H1 (cell line): ENCODE data around the gene RNU6-7. TPM values are rescaled to one million over a fixed set of nuclear protein-coding genes. Genes with fewer than 3 reads are reported as not detected.

Source experiments
- CTCF ChIA-PET: fragments of 300-600 bp; sonication (Branson Sonifier 250); formaldehyde crosslinking; loops from one replicate; lab custom pipeline; 2021; ENCODE audit not compliant: partially characterized antibody; lab: Charles Lee
- POLR2A ChIA-PET: fragments of 300-600 bp; sonication (Branson Sonifier 250); formaldehyde crosslinking; loops from one replicate; lab custom pipeline; 2021; ENCODE audit warnings: inconsistent platforms; ENCODE audit not compliant: partially characterized antibody; lab: Charles Lee
- DNase-seq, 2 experiments: peaks; one replicate each; pipeline versions ENCODE4 v3.0.0 to v3.0.0-alpha.2; 2010 to 2022; ENCODE audit warnings: low spot score in 2 of 2, low read depth in 1 of 2, mixed read lengths in 1 of 2
- FAIRE-seq: peaks from 2 replicates; lab custom pipeline; 2011; peaks lifted over from hg19 to GRCh38; lab: Jason Lieb, UNC
- H2AFZ ChIP-seq: 2 replicates; pipeline ENCODE4 v1.8.1; 2012; ENCODE audit warnings: low read length, inconsistent platforms
- H2AK5ac ChIP-seq: 2 replicates; pipeline ENCODE4 v1.6.1; 2013; ENCODE audit warnings: low read depth, low read length
- H2BK120ac ChIP-seq: replicated peaks from 2 replicates; pipeline ENCODE3; 2013; ENCODE audit warnings: low read depth, low read length, inconsistent platforms
- H2BK12ac ChIP-seq: 2 replicates; pipeline ENCODE4 v1.6.1; 2013; ENCODE audit warnings: low read depth, low read length
- H2BK15ac ChIP-seq: 2 replicates; pipeline ENCODE4 v1.6.1; 2013; ENCODE audit warnings: low read length
- H2BK20ac ChIP-seq: 2 replicates; pipeline ENCODE4 v1.6.1; 2013; ENCODE audit warnings: low read length
- H2BK5ac ChIP-seq: 2 replicates; pipeline ENCODE4 v1.6.1; 2013; ENCODE audit warnings: low read depth, low read length
- H3K14ac ChIP-seq: 2 replicates; pipeline ENCODE4 v1.6.1; 2013; ENCODE audit warnings: inconsistent platforms; ENCODE audit not compliant: insufficient read length
- H3K18ac ChIP-seq: 2 replicates; pipeline ENCODE4 v1.6.1; 2013; ENCODE audit warnings: low read length; ENCODE audit errors: extremely low read depth
- H3K23ac ChIP-seq: 2 replicates; pipeline ENCODE4 v1.6.1; 2013; ENCODE audit warnings: inconsistent platforms; ENCODE audit not compliant: insufficient read length
- H3K23me2 ChIP-seq: 2 replicates; pipeline ENCODE4 v1.6.1; 2013; ENCODE audit warnings: low read depth, low read length
- H3K27ac ChIP-seq: 2 replicates; pipeline ENCODE4 v1.6.1; 2011; ENCODE audit warnings: low read depth, low read length, inconsistent platforms
- H3K27me3 ChIP-seq, 4 experiments: replicated peaks in 1 of 4; 1 replicate in 1 of 4; 2 replicates in 3 of 4; pipeline versions ENCODE4 v1.6.1 to v1.8.1; 2011 to 2013; ENCODE audit warnings: low read length in 3 of 4, mild to moderate bottlenecking in 3 of 4, inconsistent platforms in 2 of 4, mixed read lengths in 2 of 4, moderate library complexity in 1 of 4; ENCODE audit not compliant: control insufficient read depth in 3 of 4, insufficient read depth in 3 of 4; ENCODE audit errors: extremely low read depth in 1 of 4
- H3K36me3 ChIP-seq, 4 experiments: 2 replicates each; pipeline versions ENCODE4 v1.6.1 to v1.8.1; 2011 to 2013; ENCODE audit warnings: mild to moderate bottlenecking in 4 of 4, low read length in 3 of 4, moderate library complexity in 2 of 4, control low read depth in 1 of 4, inconsistent platforms in 1 of 4; ENCODE audit not compliant: insufficient read depth in 4 of 4, control insufficient read depth in 2 of 4
- H3K4ac ChIP-seq: replicated peaks from 2 replicates; pipeline ENCODE3; 2013; ENCODE audit warnings: low read length, low read depth, mixed read lengths, inconsistent platforms; ENCODE audit not compliant: insufficient read length
- H3K4me1 ChIP-seq, 4 experiments: replicated peaks in 1 of 4; 1 replicate in 1 of 4; 2 replicates in 3 of 4; pipeline versions ENCODE4 v1.6.1 to v1.8.1; 2011 to 2013; ENCODE audit warnings: low read length in 3 of 4, inconsistent platforms in 2 of 4, mixed read lengths in 1 of 4; ENCODE audit not compliant: insufficient read depth in 4 of 4, control insufficient read depth in 3 of 4
- H3K4me2 ChIP-seq, 2 experiments: 2 replicates each; pipeline versions ENCODE4 v1.6.1 to v1.8.1; 2011 to 2013; ENCODE audit warnings: low read depth in 2 of 2, low read length in 2 of 2, control low read depth in 1 of 2, inconsistent platforms in 1 of 2, mild to moderate bottlenecking in 1 of 2; ENCODE audit not compliant: insufficient read depth in 1 of 2
- H3K4me3 ChIP-seq, 4 experiments: fragments of 200-600, 300-600 bp in 1 of 4; sonication (generic), shearing (Covaris generic), sonication (Bioruptor Twin) in 1 of 4; 2 replicates each; pipeline versions ENCODE4 v1.5.1 to v1.8.1; 2011 to 2016; ENCODE audit warnings: low read length in 4 of 4, low read depth in 3 of 4, control low read depth in 2 of 4, inconsistent platforms in 2 of 4, mild to moderate bottlenecking in 2 of 4, mixed read lengths in 1 of 4, moderate library complexity in 1 of 4; ENCODE audit not compliant: insufficient read depth in 2 of 4; ENCODE audit errors: extremely low read depth in 1 of 4
- H3K56ac ChIP-seq: replicated peaks from 2 replicates; pipeline ENCODE3; 2013; ENCODE audit warnings: low read depth, mild to moderate bottlenecking, mixed read lengths, low read length, inconsistent platforms; ENCODE audit not compliant: insufficient read length
- H3K79me1 ChIP-seq: 2 replicates; pipeline ENCODE4 v1.6.1; 2013; ENCODE audit warnings: low read depth, low read length, control low read depth
- H3K79me2 ChIP-seq, 2 experiments: 2 replicates each; pipeline versions ENCODE4 v1.6.1 to v1.8.1; 2012 to 2013; ENCODE audit warnings: low read length in 2 of 2, mild to moderate bottlenecking in 2 of 2, inconsistent platforms in 1 of 2; ENCODE audit not compliant: insufficient read depth in 2 of 2, control insufficient read depth in 1 of 2
- H3K9ac ChIP-seq, 4 experiments: replicated peaks in 1 of 4; 1 replicate in 1 of 4; 2 replicates in 3 of 4; pipeline versions ENCODE4 v1.6.1 to v1.8.1; 2011 to 2013; ENCODE audit warnings: low read depth in 3 of 4, low read length in 3 of 4, control low read depth in 2 of 4, mild to moderate bottlenecking in 2 of 4, moderate library complexity in 2 of 4, inconsistent platforms in 1 of 4; ENCODE audit errors: extremely low read depth in 1 of 4
- H3K9me3 ChIP-seq, 2 experiments: 2 replicates each; pipeline versions ENCODE4 v1.6.1 to v1.8.1; 2012 to 2013; ENCODE audit warnings: mild to moderate bottlenecking in 2 of 2, moderate library complexity in 2 of 2, control low read depth in 1 of 2, inconsistent platforms in 1 of 2, low read depth in 1 of 2, low read length in 1 of 2, mixed read lengths in 1 of 2; ENCODE audit not compliant: insufficient read depth in 2 of 2
- H4K20me1 ChIP-seq, 2 experiments: replicated peaks in 1 of 2; 2 replicates each; pipeline versions ENCODE3 to v1.8.1; 2011 to 2013; ENCODE audit warnings: inconsistent platforms in 2 of 2, low read length in 2 of 2, mild to moderate bottlenecking in 1 of 2; ENCODE audit not compliant: insufficient read depth in 2 of 2, control insufficient read depth in 1 of 2
- H4K5ac ChIP-seq: 2 replicates; pipeline ENCODE4 v1.6.1; 2013; ENCODE audit warnings: low read length, low read depth, mixed read lengths, inconsistent platforms; ENCODE audit not compliant: insufficient read length
- H4K8ac ChIP-seq: 2 replicates; pipeline ENCODE4 v1.8.0; 2013; ENCODE audit warnings: mild to moderate bottlenecking, moderate library complexity, low read length, inconsistent platforms; ENCODE audit not compliant: insufficient read depth; ENCODE audit errors: extremely low read depth
- H4K91ac ChIP-seq: replicated peaks from 2 replicates; pipeline ENCODE3; 2013; ENCODE audit warnings: low read length, mixed read lengths, inconsistent platforms; ENCODE audit not compliant: insufficient read length
- EZH2 ChIP-seq: fragments of 200-600 bp; sonication (generic); IDR thresholded peaks from 2 replicates; pipeline ENCODE4 v1.7.1; 2012; ENCODE audit warnings: low read depth, mild to moderate bottlenecking, moderate library complexity, low read length, inconsistent platforms; ENCODE audit not compliant: severe bottlenecking
- GTF2F1 ChIP-seq: IDR thresholded peaks from 2 replicates; pipeline ENCODE4 v1.6.1; 2012; ENCODE audit warnings: low read depth, low read length, improper control_type of control experiment, borderline replicate concordance
- SIN3A ChIP-seq, 2 experiments: IDR thresholded peaks in 1 of 2; conservative IDR thresholded peaks in 1 of 2; 2 replicates each; pipeline ENCODE4 v1.6.1; 2011 to 2012; ENCODE audit warnings: low read length in 2 of 2, improper control_type of control experiment in 1 of 2, low read depth in 1 of 2, mild to moderate bottlenecking in 1 of 2
- SUZ12 ChIP-seq: fragments of 200-600 bp; sonication (generic); IDR thresholded peaks from 2 replicates; pipeline ENCODE4 v1.6.1; 2012; ENCODE audit warnings: mild to moderate bottlenecking, inconsistent platforms, low read length, moderate library complexity, mixed read lengths
- polyA plus RNA-seq, 7 experiments: library from polyadenylated mRNA; depleted of rRNA in 3 of 7; stranded (reverse) in 5 of 7; unstranded in 2 of 7; fragments of >200 nt in 5 of 7; fragments of 200-250 nt in 2 of 7; gene quantifications; 1 replicate in 5 of 7; 2 replicates in 1 of 7; 4 replicates in 1 of 7; pipeline versions ENCODE4 v1.2.1 to v1.2.3, GENCODE V29; 2011 to 2013; ENCODE audit warnings: missing spikeins in 2 of 7, mixed read lengths in 2 of 7
- total RNA-seq: library from RNA; stranded (reverse); fragmentation: NEBNext Ultra II Directional; extraction: Animal tissue kit (Norgen Biotek cat#: 25700); gene quantifications from 2 replicates; pipeline ENCODE4 v1.2.1, GENCODE V29; 2021

RNU6-7 gene
- total and polyA plus RNA-seq, 2 of the 8 experiments (the other 6 are each of a cell fraction or from before 2014, with no cell fraction given): not detected

GRCh38 chr14:32186248-32186647 is 15.6 kb upstream of the RNU6-7 start:
- no peaks in the 10 kb centered on the region for H4K20me1 ChIP-seq
- no peak overlapping the region for H3K18ac ChIP-seq
- H3K79me2 ChIP-seq: no peaks in the 10 kb centered on the region
- H2BK120ac ChIP-seq: no peak overlapping the region
- no peak overlapping the region for H3K23ac ChIP-seq
- POLR2A ChIA-PET: no interaction called here
- H2AFZ ChIP-seq: no peak overlapping the region
- H3K27ac ChIP-seq: no peak overlapping the region
- no peak overlapping the region for H3K56ac ChIP-seq
- H2BK12ac ChIP-seq: no peak overlapping the region
- no peaks in the 10 kb centered on the region for H3K79me1 ChIP-seq
- CTCF ChIA-PET: interaction anchor here (0.6 to 0.7 kb wide), 2 partner anchors 9 to 676 kb away, joined by 3 read pairs; no protein-coding TSS in a partner anchor
- H3K9ac ChIP-seq: no peak overlapping the region
- no peak overlapping the region for H4K5ac ChIP-seq
- H3K23me2 ChIP-seq: no peaks in the 10 kb centered on the region
- H2BK15ac ChIP-seq: no peak overlapping the region
- no peaks in the 10 kb centered on the region for H3K27me3 ChIP-seq
- H4K8ac ChIP-seq: no peak overlapping the region
- DNase-seq (no peak), FAIRE-seq (no peak)
- H3K14ac ChIP-seq: no peak overlapping the region
- no peak for TF ChIP-seq SIN3A (conservative IDR thresholded peaks at IDR 0.05 in 1 of 2, IDR thresholded peaks at IDR 0.05 in 1 of 2; ENCODE audit: low read depth in 1 of 2, low read length in 2 of 2)
- TF ChIP-seq GTF2F1: no peak
- TF ChIP-seq EZH2: no peak
- no peak for TF ChIP-seq SUZ12
- no peak overlapping the region for H2BK5ac ChIP-seq
- no peaks in the 10 kb centered on the region for H3K36me3 ChIP-seq
- 0 out of 4 replicates have a peak, but pooled peaks cover 0 to 3% of the 10 kb centered on the region in 2 experiments for H3K9me3 ChIP-seq
- no peak overlapping the region for H2BK20ac ChIP-seq
- no peak overlapping the region for H3K4me3 ChIP-seq
- H2AK5ac ChIP-seq: no peak overlapping the region
- no peak overlapping the region for H3K4ac ChIP-seq
- H3K4me1 ChIP-seq: no peaks in the 10 kb centered on the region
- no peak overlapping the region for H4K91ac ChIP-seq
- H3K4me2 ChIP-seq: no peak overlapping the region
